GM19043 (cell line): ENCODE measurements around the gene BBS7.

ENCODE experiments used
- ATAC-seq: cut with Tn5 transposase; IDR thresholded peaks from one replicate; pipeline ENCODE4 v1.9.1; 2021; ENCODE audit warnings: low read depth; ENCODE audit not compliant: unreplicated experiment

BBS7 gene

GRCh38 chr4:121869841-121870822 lies at the start of gene BBS7:
TSS of gene BBS7 (minus strand) at chr4:121870474. CDS start at chr4:121870313, 161 bp downstream.
- peak; percentile 99 for ATAC-seq

GRCh38 chr4:121913667-121914066 lies 43.4 kb upstream of the BBS7 start:
- ATAC-seq: no peak

- no peak for ATAC-seq
Observed at GRCh38 chr4:121908346-121908745, 38.1 kb upstream of the BBS7 start.

GRCh38 chr4:121900132-121900983 lies 30.1 kb upstream of the BBS7 start:
- ATAC-seq: peak; percentile 88

GRCh38 chr4:121898150-121898549 lies 27.9 kb upstream of the BBS7 start:
- ATAC-seq: no peak

- ATAC-seq: no peak
Observed at GRCh38 chr4:121888134-121888533, 17.9 kb upstream of the BBS7 start.

- ATAC-seq: no peak
Observed at GRCh38 chr4:121885115-121885514, 14.8 kb upstream of the BBS7 start.

- no peak for ATAC-seq
Observed at GRCh38 chr4:121881158-121881557, 10.9 kb upstream of the BBS7 start.

- ATAC-seq: no peak
Observed at GRCh38 chr4:121879135-121879534, 8.9 kb upstream of the BBS7 start.

- ATAC-seq: no peak
Observed at GRCh38 chr4:121877041-121877773, 6.9 kb upstream of the BBS7 start.

- no peak for ATAC-seq
Observed at GRCh38 chr4:121876070-121876469, 5.8 kb upstream of the BBS7 start.

GRCh38 chr4:121875652-121876051 lies 5.4 kb upstream of the BBS7 start:
- no peak for ATAC-seq

GRCh38 chr4:121873604-121874003 lies 3.3 kb upstream of the BBS7 start:
- ATAC-seq: no peak

GRCh38 chr4:121863799-121864198 lies 6.5 kb downstream of the BBS7 start:
- no peak for ATAC-seq

GRCh38 chr4:121861426-121861825 lies 8.8 kb downstream of the BBS7 start:
- no peak for ATAC-seq

GRCh38 chr4:121860121-121860520 lies 10.2 kb downstream of the BBS7 start:
- no peak for ATAC-seq

- no peak for ATAC-seq
Observed at GRCh38 chr4:121851354-121851753, 18.9 kb downstream of the BBS7 start.

- ATAC-seq: no peak
Observed at GRCh38 chr4:121846662-121847061, 23.6 kb downstream of the BBS7 start.

- ATAC-seq: no peak
Observed at GRCh38 chr4:121842862-121843261, 27.4 kb downstream of the BBS7 start.

- ATAC-seq: no peak
Observed at GRCh38 chr4:121838136-121838535, 32.1 kb downstream of the BBS7 start.

GRCh38 chr4:121829511-121829910 lies 40.8 kb downstream of the BBS7 start:
- no peak for ATAC-seq
